Measurements from ENCODE around the gene RAB3GAP2. TPM values are rescaled to one million over a fixed set of nuclear protein-coding genes. Genes with fewer than 3 reads are reported as not detected.

RAB3GAP2 gene
- total and polyA plus RNA-seq, 2 of the 13 experiments (the other 11 are each of a cell fraction or from before 2014, with no cell fraction given) = 22.6 to 25.0 TPM

DNA sequence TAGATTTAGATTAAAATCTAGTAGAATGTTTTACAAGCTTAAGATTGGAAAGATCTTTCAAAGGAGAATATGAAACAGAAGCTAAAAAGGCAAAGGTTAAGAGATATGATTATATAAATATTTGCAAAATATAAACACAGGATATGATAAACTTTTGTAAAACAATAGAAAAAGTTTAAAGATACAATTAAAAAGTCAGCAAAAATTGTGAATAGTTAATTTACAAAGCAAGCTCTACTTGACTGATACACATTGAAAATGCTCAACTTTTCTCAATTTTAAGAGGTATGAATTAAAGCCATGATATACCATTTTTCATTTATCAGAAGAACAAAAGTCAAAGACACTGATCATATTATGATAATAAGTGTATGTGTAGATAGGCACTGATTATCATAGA lies 21.0 kb downstream of the RAB3GAP2 start:
- FAIRE-seq = no peak
- intact Hi-C loops (cut with micrococcal nuclease; ENCODE audit: unreplicated experiment) = no loop called here
- no peak for TF ChIP-seq TP53 (CRISPR knock-in tag; conservative IDR thresholded peaks at IDR 0.05)
- TF ChIP-seq ZBTB4 (CRISPR knock-in tag; IDR thresholded peaks at IDR 0.05; ENCODE audit: borderline replicate concordance) = no peak
- TF ChIP-seq SMAD1 (CRISPR knock-in tag; IDR thresholded peaks at IDR 0.05; ENCODE audit: borderline replicate concordance, low read depth) = no peak
- TF ChIP-seq ZBTB49 (CRISPR knock-in tag; IDR thresholded peaks at IDR 0.05; ENCODE audit: borderline replicate concordance) = no peak
- no peak for TF ChIP-seq ZC3H13 (CRISPR knock-in tag; IDR thresholded peaks at IDR 0.05)
- no peak for TF ChIP-seq TGIF2 (CRISPR knock-in tag; IDR thresholded peaks at IDR 0.05)
- no peak for TF ChIP-seq RAD51 (IDR thresholded peaks at IDR 0.05; ENCODE audit: borderline replicate concordance)
- no peak for TF ChIP-seq ZNF761 (CRISPR knock-in tag; conservative IDR thresholded peaks at IDR 0.05)
- TF ChIP-seq CEBPG (CRISPR knock-in tag; IDR thresholded peaks at IDR 0.05) = no peak
- no peak for TF ChIP-seq ZNF24 (IDR thresholded peaks at IDR 0.05)
- TF ChIP-seq CTCF (CRISPR knock-in tag; IDR thresholded peaks at IDR 0.05) = no peak
- TF ChIP-seq NFE2L1 (CRISPR knock-in tag; IDR thresholded peaks at IDR 0.05; ENCODE audit: borderline replicate concordance) = no peak
- 0 out of 2 replicates have a peak, but pooled peaks cover under 1% of the 10 kb centered on the region for H4K20me1 ChIP-seq (ENCODE audit: insufficient read depth, low read length)
- H3K27ac ChIP-seq (ENCODE audit: extremely low read length, insufficient read depth, low read length) = no peak overlapping the region
- no peaks in the 10 kb centered on the region for H3K27me3 ChIP-seq (ENCODE audit: control insufficient read depth in 1 of 2, insufficient read depth in 2 of 2, low read length in 2 of 2)
- H3K79me2 ChIP-seq (ENCODE audit: insufficient read depth, low read length) = peaks cover 9% of the 10 kb centered on the region
- H2AFZ ChIP-seq (ENCODE audit: low read length) = no peak overlapping the region
- DNase-seq (ENCODE audit: low spot score) = no peak
- in situ Hi-C loops (cut with HindIII; ENCODE audit: extremely low pct_ligation_motif_present, low pct_unique_long_range_greater_than_20kb) = no loop called here
- H3K4me2 ChIP-seq (ENCODE audit: low read depth, low read length) = no peak overlapping the region
- peaks cover 9 to 27% of the 10 kb centered on the region in 2 experiments; a peak in 4 of 5 replicates for H3K36me3 ChIP-seq (replicated peaks in 1 of 2; ENCODE audit: control insufficient read depth in 1 of 2, insufficient read depth in 2 of 2, low read length in 2 of 2)
- ChIA-PET CTCF (ENCODE audit: low intra/inter-chr PET ratio, low total read pairs) (no interaction called here), POLR2A (no interaction called here)
- no peak overlapping the region for H3K4me3 ChIP-seq (replicated peaks in 1 of 3; ENCODE audit: insufficient read depth in 1 of 3, low read depth in 2 of 3, low read length in 3 of 3)
- peaks cover 14% of the 10 kb centered on the region for H3K4me1 ChIP-seq (ENCODE audit: insufficient read depth, low read length)
- BruUV-seq (replicated peaks) = no TSS peak
- H3K9ac ChIP-seq (ENCODE audit: insufficient read depth, low read depth, low read length) = no peak overlapping the region
- no peak for ATAC-seq
- H3K9me3 ChIP-seq (ENCODE audit: low read length) = peaks cover 29% of the 10 kb centered on the region
